Upper lobe of right lung (tissue), 1 donor: ENCODE results near the gene BID. TPM values are rescaled to one million over a fixed set of nuclear protein-coding genes. Genes with fewer than 3 reads are reported as not detected.

ENCODE experiments used
- ATAC-seq: fragments of 200-7000 bp; cut with Tn5 transposase; one replicate; pipeline ENCODE4 v1.9.1; 2020; ENCODE audit warnings: mild to moderate bottlenecking, moderate library complexity
- DNase-seq: peaks from one replicate; pipeline ENCODE4 v3.0.0-alpha.2; 2020
- H3K27ac ChIP-seq: fragments of 200-600 bp; one replicate; pipeline ENCODE4 v1.8.0; 2022
- H3K27me3 ChIP-seq: fragments of 200-600 bp; one replicate; pipeline ENCODE4 v1.8.0; 2022; ENCODE audit warnings: mild to moderate bottlenecking
- H3K36me3 ChIP-seq: fragments of 200-600 bp; one replicate; pipeline ENCODE4 v1.8.0; 2022
- H3K4me1 ChIP-seq: fragments of 200-600 bp; one replicate; pipeline ENCODE4 v1.8.0; 2022
- H3K4me3 ChIP-seq: fragments of 200-600 bp; one replicate; pipeline ENCODE4 v1.8.0; 2022; ENCODE audit warnings: mild to moderate bottlenecking
- H3K9me3 ChIP-seq: fragments of 200-600 bp; one replicate; pipeline ENCODE4 v1.8.0; 2022
- CTCF ChIP-seq: fragments of 200-600 bp; IDR thresholded peaks from one replicate; pipeline ENCODE4 v1.8.0; 2022; ENCODE audit warnings: antibody characterized with exemption
- intact Hi-C: fragments of 100-400 bp; cut with DNase I; formaldehyde crosslinking; loops from one replicate; pipeline ENCODE4 v1.11.0; 2022
- total RNA-seq: library from RNA; stranded (reverse); fragmentation: NEBNext Ultra II Directional; extraction: Animal tissue kit (Norgen Biotek cat#: 25700); gene quantifications from one replicate; pipeline ENCODE4 v1.2.1, GENCODE V29; 2021
- donor health status: DM: no; HTN: yes; CAD: no; lungs with severe emphysema.

The BID gene
- total RNA-seq, 1 donor from 2014 or later: 22.8 TPM

- Histone ChIP-seq H3K27ac (no peak overlapping the region), H3K4me1 (peaks cover 15% of the 10 kb centered on the region), H3K36me3 (no peaks in the 10 kb centered on the region), H3K9me3 (no peaks in the 10 kb centered on the region), H3K4me3 (no peak overlapping the region), H3K27me3 (no peaks in the 10 kb centered on the region)
- ATAC-seq (no peak), DNase-seq (no peak)
- intact Hi-C loops: no loop called here
- TF ChIP-seq CTCF: no peak
These were observed 10.5 kb upstream of the BID start for GRCh38 chr22:17784776-17785175.

- Histone ChIP-seq H3K27ac (no peak overlapping the region), H3K27me3 (no peaks in the 10 kb centered on the region), H3K9me3 (no peaks in the 10 kb centered on the region), H3K4me3 (no peak overlapping the region), H3K4me1 (peaks cover 15% of the 10 kb centered on the region), H3K36me3 (no peaks in the 10 kb centered on the region)
- no peak for ATAC-seq
- DNase-seq: no peak
- TF ChIP-seq CTCF: no peak
- intact Hi-C loops: no loop called here
These were observed 9.7 kb upstream of the BID start for GRCh38 chr22:17783773-17784480.

GRCh38 chr22:17783312-17783711 is 9.0 kb upstream of the BID start:
- intact Hi-C loops: no loop called here
- TF ChIP-seq CTCF: no peak
- Histone ChIP-seq H3K9me3 (no peaks in the 10 kb centered on the region), H3K36me3 (no peaks in the 10 kb centered on the region), H3K27ac (no peak overlapping the region), H3K27me3 (no peaks in the 10 kb centered on the region), H3K4me1 (peaks cover 15% of the 10 kb centered on the region), H3K4me3 (no peak overlapping the region)
- DNase-seq (no peak), ATAC-seq (no peak)

- DNase-seq (no peak), ATAC-seq (no peak)
- no peak overlapping the region for H3K27ac ChIP-seq
- H3K27me3 ChIP-seq: no peaks in the 10 kb centered on the region
- no peak overlapping the region for H3K4me3 ChIP-seq
- peaks cover 15% of the 10 kb centered on the region for H3K4me1 ChIP-seq
- intact Hi-C loops: no loop called here
- no peaks in the 10 kb centered on the region for H3K9me3 ChIP-seq
- H3K36me3 ChIP-seq: no peaks in the 10 kb centered on the region
- no peak for TF ChIP-seq CTCF
These were observed 8.4 kb upstream of the BID start for GRCh38 chr22:17782621-17783020.

- H3K9me3 ChIP-seq: no peaks in the 10 kb centered on the region
- no peaks in the 10 kb centered on the region for H3K36me3 ChIP-seq
- H3K27me3 ChIP-seq: no peaks in the 10 kb centered on the region
- peaks cover 15% of the 10 kb centered on the region for H3K4me1 ChIP-seq
- no peak for ATAC-seq
- no peak overlapping the region for H3K4me3 ChIP-seq
- intact Hi-C loops: no loop called here
- H3K27ac ChIP-seq: no peak overlapping the region
- no peak for TF ChIP-seq CTCF
- no peak for DNase-seq
These were observed 7.9 kb upstream of the BID start for GRCh38 chr22:17782158-17782557.
